Esophagus squamous epithelium (tissue), 5 donors: ENCODE data around the gene DDX24. TPM values are rescaled to one million over a fixed set of nuclear protein-coding genes. Genes with fewer than 3 reads are reported as not detected.

Experiments used
- DNase-seq: peaks from one replicate; lab custom pipeline; 2025; lab: John Stamatoyannopoulos, UW
- H3K27ac ChIP-seq, 4 donors: fragments of 200-600 bp; sonication (generic); one replicate each; pipeline ENCODE4 v1.5.1; 2016 to 2019; ENCODE audit warnings: mild to moderate bottlenecking in 1 of 4
- H3K27me3 ChIP-seq, 4 donors: fragments of 200-600 bp; sonication (generic); 1 replicate in 3 of 4; 2 replicates in 1 of 4; pipeline versions ENCODE4 v1.5.1 to v1.6.0; 2017 to 2021; ENCODE audit warnings: antibody characterized with exemption in 1 of 4
- H3K36me3 ChIP-seq, 3 donors: fragments of 200-600 bp; sonication (generic); one replicate each; pipeline ENCODE4 v1.5.1; 2016 to 2019
- H3K4me1 ChIP-seq, 3 donors: fragments of 200-600 bp; sonication (generic); one replicate each; pipeline ENCODE4 v1.5.1; 2017 to 2019
- H3K4me3 ChIP-seq, 4 donors: fragments of 200-600 bp; sonication (generic); 1 replicate in 3 of 4; 2 replicates in 1 of 4; pipeline ENCODE4 v1.5.1; 2016 to 2019; ENCODE audit warnings: mild to moderate bottlenecking in 2 of 4, moderate library complexity in 1 of 4
- H3K9me3 ChIP-seq, 3 donors: fragments of 200-600 bp; sonication (generic); one replicate each; pipeline ENCODE4 v1.5.1; 2016 to 2019
- POLR2A ChIP-seq, 4 donors: fragments of 450-650 bp; IDR thresholded peaks; one replicate each; pipeline ENCODE4 v1.6.1; 2017; ENCODE audit warnings: antibody characterized with exemption in 4 of 4, mild to moderate bottlenecking in 4 of 4, moderate library complexity in 3 of 4
- WGBS, 2 donors: methylation state at CpG; one replicate each; pipeline ENCODE4 v1.1.5; 2018; 5-methylcytosine and 5-hydroxymethylcytosine counted together
- intact Hi-C: fragments of 100-400 bp; cut with DNase I; formaldehyde crosslinking; loops from one replicate; pipeline ENCODE4 v1.15.0; 2022
- total RNA-seq, 4 donors: library from RNA; depleted of rRNA; stranded (reverse); fragments of >200 nt; gene quantifications; one replicate each; pipeline ENCODE4 v1.1.0, GENCODE V29; 2016
- TF ChIP-seq, protein P1 (sequence below), 6 experiments: fragments of 450-650 bp in 4 of 6; fragments of 200-600 bp in 2 of 6; sonication (generic) in 2 of 6; IDR thresholded peaks; one replicate each; pipeline ENCODE4 v1.5.1; 2016 to 2019; ENCODE audit warnings: antibody characterized with exemption in 6 of 6, mild to moderate bottlenecking in 4 of 6, moderate library complexity in 4 of 6
- donor health status: DM: yes; HTN: yes; CAD: no.

DDX24 gene
- total RNA-seq, 4 donors from 2014 or later: 63.9 to 114 (median 71.9) TPM

DNA sequence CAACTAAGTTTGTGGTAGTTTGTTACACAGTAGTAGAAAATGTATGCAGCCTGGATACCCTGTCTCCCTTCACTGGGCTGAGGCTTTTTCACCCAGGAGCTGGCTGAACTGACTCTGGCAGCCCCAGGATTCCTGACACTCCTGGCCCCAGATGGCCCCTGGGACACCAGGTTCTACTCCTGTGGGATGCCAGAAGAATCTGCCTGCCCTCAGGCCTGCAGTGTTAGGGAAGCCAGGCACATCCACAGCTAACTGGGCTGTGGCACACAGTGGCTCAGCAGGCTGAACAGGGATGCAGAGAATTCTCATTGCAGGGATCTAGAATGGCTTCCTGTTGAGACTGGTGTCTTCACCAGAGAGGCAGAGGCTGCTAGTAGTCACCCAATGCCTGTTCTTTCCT lies 38.1 kb upstream of the DDX24 start:
- Histone ChIP-seq H3K36me3 (no peaks in the 10 kb centered on the region), H3K27me3 (peaks cover 0 to 8% (median 0%) of the 10 kb centered on the region in 4 donors), H3K27ac (no peak overlapping the region), H3K9me3 (peaks cover 0 to 19% (median 7%) of the 10 kb centered on the region in 3 donors), H3K4me3 (no peak overlapping the region), H3K4me1 (peaks cover 3 to 18% (median 9%) of the 10 kb centered on the region in 3 donors)
- intact Hi-C loops: no loop called here
- DNase-seq: no peak
- TF ChIP-seq, protein P1, sequence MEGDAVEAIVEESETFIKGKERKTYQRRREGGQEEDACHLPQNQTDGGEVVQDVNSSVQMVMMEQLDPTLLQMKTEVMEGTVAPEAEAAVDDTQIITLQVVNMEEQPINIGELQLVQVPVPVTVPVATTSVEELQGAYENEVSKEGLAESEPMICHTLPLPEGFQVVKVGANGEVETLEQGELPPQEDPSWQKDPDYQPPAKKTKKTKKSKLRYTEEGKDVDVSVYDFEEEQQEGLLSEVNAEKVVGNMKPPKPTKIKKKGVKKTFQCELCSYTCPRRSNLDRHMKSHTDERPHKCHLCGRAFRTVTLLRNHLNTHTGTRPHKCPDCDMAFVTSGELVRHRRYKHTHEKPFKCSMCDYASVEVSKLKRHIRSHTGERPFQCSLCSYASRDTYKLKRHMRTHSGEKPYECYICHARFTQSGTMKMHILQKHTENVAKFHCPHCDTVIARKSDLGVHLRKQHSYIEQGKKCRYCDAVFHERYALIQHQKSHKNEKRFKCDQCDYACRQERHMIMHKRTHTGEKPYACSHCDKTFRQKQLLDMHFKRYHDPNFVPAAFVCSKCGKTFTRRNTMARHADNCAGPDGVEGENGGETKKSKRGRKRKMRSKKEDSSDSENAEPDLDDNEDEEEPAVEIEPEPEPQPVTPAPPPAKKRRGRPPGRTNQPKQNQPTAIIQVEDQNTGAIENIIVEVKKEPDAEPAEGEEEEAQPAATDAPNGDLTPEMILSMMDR (IDR thresholded peaks at IDR 0.05): no peak
- no peak for TF ChIP-seq POLR2A (IDR thresholded peaks at IDR 0.05)

DNA sequence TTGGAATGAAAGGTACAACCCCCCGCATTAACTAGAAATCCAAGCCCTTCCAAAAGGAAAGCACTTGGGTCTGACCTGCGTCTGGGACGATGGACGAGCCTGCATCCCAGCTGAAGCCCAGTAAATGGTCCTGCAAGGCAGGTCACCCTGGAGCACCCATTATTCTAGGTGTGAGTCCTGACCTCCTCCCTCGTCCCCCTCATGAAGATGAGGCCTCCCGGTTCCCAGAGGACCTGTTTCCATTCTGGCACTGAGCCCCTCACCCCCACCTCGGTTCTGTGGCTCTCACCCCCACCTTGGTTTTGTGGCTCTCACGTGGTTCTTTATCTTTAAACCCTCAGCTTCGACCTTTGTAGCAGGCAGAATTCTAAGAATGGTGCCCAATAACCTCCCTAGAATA lies 36.9 kb upstream of the DDX24 start:
- H3K9me3 ChIP-seq: peaks cover 0 to 19% (median 7%) of the 10 kb centered on the region in 3 donors
- H3K27me3 ChIP-seq: peaks cover 0 to 8% (median 0%) of the 10 kb centered on the region in 4 donors
- no peak overlapping the region for H3K27ac ChIP-seq
- no peaks in the 10 kb centered on the region for H3K36me3 ChIP-seq
- intact Hi-C loops: no loop called here
- no peak overlapping the region for H3K4me3 ChIP-seq
- no peak for TF ChIP-seq POLR2A (IDR thresholded peaks at IDR 0.05)
- TF ChIP-seq, protein P1 (IDR thresholded peaks at IDR 0.05): no peak
- WGBS, 2 donors: 75 to 76% methylated on average over 6 to 7 of the region's 9 CpGs
- H3K4me1 ChIP-seq: peaks cover 7 to 31% (median 18%) of the 10 kb centered on the region in 3 donors
- no peak for DNase-seq

DNA sequence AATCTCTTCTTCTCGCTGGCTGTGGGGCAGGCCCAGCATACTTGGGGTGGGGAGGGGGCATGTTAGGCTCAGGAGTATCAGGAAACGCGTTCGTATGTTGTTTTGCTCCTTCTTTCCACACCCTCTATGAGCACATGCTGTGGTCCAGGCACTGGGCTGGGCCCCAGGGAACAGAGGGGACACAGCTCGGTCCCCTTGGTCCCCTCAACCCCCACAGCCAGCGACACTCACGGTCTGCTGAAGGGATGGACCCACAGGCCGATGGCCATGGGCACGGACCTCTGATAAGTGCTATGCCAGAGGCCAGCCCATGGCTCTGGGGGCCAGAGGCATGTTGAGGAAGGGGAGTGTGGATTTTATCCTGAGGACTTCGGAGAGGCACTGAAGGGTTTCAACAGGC lies 35.7 kb upstream of the DDX24 start:
- Histone ChIP-seq H3K4me3 (no peak overlapping the region), H3K27me3 (peaks cover 0 to 8% (median 0%) of the 10 kb centered on the region in 4 donors), H3K36me3 (no peaks in the 10 kb centered on the region), H3K27ac (no peak overlapping the region), H3K9me3 (peaks cover 0 to 19% (median 7%) of the 10 kb centered on the region in 3 donors), H3K4me1 (peaks cover 7 to 39% (median 23%) of the 10 kb centered on the region in 3 donors)
- WGBS, 2 donors: 75 to 100% methylated on average over 4 to 10 of the region's 10 CpGs
- TF ChIP-seq POLR2A (IDR thresholded peaks at IDR 0.05): no peak
- TF ChIP-seq, protein P1 (IDR thresholded peaks at IDR 0.05): no peak
- intact Hi-C loops: no loop called here
- DNase-seq: no peak

DNA sequence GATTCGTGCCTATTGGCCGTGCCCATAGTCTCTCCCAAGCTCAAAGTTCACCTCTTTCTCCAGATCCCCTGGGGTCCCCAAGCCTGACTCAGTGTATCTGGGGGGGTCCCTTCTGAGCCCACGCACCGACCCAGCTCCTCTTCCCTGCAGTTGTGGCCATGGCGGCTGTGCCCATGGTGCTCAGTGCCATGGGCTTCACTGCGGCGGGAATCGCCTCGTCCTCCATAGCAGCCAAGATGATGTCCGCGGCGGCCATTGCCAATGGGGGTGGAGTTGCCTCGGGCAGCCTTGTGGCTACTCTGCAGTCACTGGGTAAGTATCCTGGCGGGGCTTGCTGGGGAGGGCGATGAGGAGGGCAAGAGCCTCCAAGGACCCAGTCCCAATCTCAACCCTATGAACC lies 34.6 kb upstream of the DDX24 start:
- H3K9me3 ChIP-seq: peaks cover 0 to 18% (median 7%) of the 10 kb centered on the region in 3 donors
- DNase-seq: no peak
- 86 to 91% methylated on average over 5 to 6 of the region's 15 CpGs for WGBS, 2 donors
- TF ChIP-seq, protein P1 (IDR thresholded peaks at IDR 0.05): no peak
- no peak for TF ChIP-seq POLR2A (IDR thresholded peaks at IDR 0.05)
- H3K4me3 ChIP-seq: no peak overlapping the region
- intact Hi-C loops: no loop called here
- H3K27me3 ChIP-seq: peaks cover 0 to 8% (median 0%) of the 10 kb centered on the region in 4 donors
- no peaks in the 10 kb centered on the region for H3K36me3 ChIP-seq
- H3K4me1 ChIP-seq: peaks cover 7 to 49% (median 23%) of the 10 kb centered on the region in 3 donors
- H3K27ac ChIP-seq: peak overlapping the region in 3 of 4 donors; percentile 82 to 90 (median 82)

DNA sequence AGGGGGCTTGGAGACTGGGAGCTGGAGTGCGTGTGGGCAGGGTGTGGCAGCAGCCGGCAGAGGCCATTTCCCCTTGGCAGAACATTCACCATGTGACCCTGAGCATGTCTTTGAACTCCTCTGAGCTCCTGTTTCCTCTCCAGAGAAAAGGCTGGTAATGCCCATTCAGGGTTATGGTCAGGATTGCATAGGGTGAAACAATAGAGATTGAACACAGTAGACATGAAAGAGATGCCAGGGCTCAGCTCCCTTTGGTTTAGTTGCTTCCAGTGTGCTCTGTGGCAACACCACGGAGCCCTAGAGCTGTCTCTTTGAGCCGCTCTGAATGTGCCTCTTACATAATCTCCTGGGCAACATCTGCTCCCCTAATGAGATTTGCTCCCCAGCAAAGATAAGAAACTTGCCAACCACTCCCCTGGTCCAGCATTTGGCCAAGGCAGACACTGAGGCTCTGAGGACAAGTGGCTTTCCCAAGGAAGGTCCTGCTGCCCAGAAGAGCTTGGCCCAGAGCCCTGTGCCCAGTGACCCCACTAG lies 34.1 kb upstream of the DDX24 start:
- H3K4me3 ChIP-seq: peak overlapping the region in 1 of 4 donors; percentile 19
- WGBS, 2 donors: 0 to 17% methylated on average over 4 of the region's 4 CpGs
- peaks cover 0 to 8% (median 0%) of the 10 kb centered on the region in 4 donors for H3K27me3 ChIP-seq
- H3K27ac ChIP-seq: peak overlapping the region in 3 of 4 donors; percentile 82 to 90 (median 82)
- TF ChIP-seq, protein P1 (IDR thresholded peaks at IDR 0.05): no peak
- no peak for TF ChIP-seq POLR2A (IDR thresholded peaks at IDR 0.05)
- peaks cover 7 to 54% (median 23%) of the 10 kb centered on the region in 3 donors for H3K4me1 ChIP-seq
- intact Hi-C loops: no loop called here
- H3K9me3 ChIP-seq: peaks cover 0 to 14% (median 7%) of the 10 kb centered on the region in 3 donors
- no peak for DNase-seq
- no peaks in the 10 kb centered on the region for H3K36me3 ChIP-seq
